Superior temporal gyrus (tissue), 1 donor: ENCODE results near the gene MRPS34.

ENCODE experiments used
- DNase-seq: peaks from one replicate; pipeline ENCODE4 v3.0.0-alpha.2; 2016; ENCODE audit errors: extremely low spot score

The MRPS34 gene

DNA sequence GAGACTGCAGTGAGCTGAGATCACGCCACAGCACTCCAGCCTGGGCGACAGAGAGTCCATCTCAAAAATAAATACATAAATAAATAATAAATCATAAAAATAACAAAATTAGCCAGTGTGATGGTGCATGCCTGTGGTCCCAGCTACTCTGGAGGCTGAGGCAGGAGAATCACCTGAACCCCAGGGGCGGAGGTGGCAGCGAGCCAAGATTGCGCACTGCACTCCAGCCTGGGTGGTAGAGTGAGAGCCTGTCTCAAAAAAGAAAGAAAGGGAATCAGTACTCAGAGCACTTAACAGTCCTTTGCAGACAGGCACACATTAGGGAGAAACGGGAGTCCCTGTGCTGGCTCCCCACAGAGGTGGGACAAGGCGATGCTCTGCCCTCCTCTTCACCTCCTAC lies 41.9 kb downstream of the MRPS34 start:
- no peak for DNase-seq

DNA sequence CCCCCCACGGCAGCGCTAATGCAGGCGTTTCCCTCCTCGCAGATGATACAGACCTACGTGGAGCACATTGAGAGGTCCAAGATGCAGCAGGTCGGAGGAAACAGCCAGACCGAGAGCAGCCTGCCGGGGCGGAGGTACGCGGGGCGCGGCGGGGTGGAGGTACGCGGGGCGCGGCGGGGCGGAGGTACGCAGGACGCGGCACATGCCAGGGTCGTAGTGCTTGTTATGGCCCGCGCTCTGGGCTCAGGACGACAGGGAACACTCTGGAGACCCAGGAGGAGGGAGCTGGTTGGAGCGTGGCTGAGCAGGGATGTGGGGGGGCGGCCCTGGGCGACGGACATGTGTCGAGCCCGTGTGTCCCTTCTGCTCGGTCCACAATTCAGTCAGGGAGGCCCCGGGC lies 43.5 kb downstream of the MRPS34 start:
- no peak for DNase-seq

DNA sequence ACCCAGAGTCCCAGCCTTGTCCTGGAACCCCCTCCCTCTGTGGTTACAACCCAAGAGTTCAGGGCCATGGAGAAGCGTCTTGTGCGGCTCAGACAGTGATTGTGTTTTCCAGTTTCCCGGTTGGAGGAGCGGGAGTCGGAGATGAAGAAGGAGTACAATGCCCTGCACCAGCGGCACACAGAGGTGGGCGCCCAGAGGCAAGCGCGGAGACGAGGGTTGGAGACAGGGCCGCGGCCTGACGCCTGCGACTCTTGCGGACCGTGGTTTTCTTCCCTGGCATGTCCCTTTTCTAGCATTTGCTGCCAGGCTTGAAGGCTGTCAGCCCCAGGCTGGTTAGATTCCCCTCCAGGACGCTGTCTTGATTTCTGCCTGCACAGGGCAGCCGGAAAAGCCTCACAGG lies 43.9 kb downstream of the MRPS34 start:
- no peak for DNase-seq

DNA sequence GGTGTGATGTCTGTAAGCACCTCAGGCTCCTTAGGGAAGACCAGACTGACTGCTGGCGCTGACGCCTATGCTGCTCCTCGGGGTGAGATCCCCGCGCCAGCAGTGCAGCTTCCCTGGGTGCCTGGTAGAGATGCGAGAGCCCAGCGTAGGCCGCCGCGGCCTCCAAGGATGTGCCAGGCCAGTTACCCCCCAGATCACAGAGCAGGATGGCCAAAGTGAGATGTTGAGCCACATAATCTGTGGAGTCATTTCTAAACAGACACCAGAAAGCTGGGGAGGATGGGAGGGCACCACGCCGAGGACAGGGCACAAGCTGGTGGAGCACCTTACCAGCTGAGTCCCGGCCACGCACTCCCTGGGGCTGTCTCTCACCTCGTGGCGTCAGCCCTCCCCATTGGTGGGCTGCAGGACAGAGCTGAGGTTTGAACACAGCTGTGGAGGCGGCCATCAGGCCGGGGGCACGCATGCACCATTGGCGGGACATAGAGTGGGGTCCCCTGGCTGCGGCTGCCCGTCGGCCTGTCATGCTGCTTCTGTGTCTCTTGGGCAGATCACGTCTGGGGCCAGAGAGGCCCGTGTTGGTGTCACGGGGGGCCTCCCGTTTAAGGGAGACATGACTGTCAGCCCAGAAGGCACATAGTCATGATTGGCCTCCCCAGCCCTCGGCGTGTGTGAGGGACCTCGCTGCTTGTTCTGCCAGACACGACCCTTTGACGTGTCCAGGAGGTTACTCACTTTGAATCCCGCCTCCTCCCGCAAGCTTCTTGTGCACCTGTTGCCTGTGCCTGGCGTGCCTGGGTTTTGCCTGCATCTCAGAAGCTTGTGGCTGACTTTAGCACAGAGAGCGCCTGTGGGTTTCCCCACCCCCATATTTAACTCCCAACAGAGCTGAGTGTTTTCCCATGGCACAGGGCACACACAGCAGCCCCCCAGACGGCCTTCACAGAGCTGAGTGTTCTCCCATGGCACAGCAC lies 45.0 kb downstream of the MRPS34 start:
- no peak for DNase-seq

DNA sequence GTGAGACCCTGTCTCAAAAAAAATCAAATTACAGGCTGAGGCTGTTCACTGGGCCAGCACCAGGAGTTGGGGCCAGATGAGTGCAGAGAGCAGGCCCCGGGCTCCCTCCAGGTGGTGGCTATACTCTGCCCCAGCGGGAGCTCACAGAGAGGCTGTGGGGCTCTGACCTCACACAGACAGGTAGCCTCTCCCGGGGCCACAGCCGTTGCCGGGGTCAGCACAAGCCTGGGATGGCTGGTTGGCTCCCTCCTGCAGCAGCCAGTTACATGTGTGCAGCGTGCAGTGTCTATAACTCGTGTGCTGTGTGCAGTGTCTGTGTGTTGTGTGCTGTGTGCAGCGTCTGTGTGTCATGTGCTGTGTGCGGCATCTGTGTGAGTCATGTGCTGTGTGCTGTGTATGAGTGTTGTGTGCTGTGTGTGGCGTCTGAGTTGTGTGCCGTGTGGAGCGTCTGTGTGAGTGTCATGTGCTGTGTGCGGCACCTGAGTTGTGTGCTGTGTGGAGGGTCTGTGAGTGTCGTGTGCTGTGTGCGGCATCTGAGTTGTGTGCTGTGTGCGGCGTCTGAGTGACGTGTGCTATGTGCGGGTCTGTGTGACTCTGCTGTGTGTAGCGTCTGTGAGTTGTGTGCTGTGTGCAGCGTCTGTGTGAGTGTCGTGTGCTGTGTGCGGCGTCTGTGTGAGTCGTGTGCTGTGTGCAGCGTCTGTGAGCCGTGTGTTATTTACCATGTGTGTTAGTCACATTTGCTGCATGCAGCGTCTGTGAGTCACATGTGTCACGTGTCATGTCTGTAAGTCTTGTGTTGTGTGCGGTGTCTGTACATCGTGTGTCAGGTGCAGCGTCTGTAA lies 46.1 kb downstream of the MRPS34 start:
- DNase-seq = no peak

DNA sequence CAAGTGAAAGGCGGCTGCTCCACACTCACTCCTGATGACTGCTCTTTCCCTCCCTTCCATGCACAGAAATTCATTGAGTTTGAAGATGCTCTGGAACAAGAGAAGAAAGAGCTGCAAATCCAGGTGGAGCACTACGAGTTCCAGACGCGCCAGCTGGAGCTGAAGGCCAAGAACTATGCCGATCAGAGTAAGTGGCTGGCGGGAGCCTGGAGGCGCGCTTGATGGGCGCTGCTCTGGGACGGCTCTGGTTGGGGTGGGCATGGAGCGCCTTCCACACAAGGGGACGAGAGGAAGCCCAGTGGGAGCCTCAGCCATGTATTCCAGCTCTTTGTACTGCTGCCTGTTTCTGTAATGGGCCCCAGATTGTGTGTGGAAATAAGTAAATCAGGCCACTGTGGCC lies 48.4 kb downstream of the MRPS34 start:
- no peak for DNase-seq

DNA sequence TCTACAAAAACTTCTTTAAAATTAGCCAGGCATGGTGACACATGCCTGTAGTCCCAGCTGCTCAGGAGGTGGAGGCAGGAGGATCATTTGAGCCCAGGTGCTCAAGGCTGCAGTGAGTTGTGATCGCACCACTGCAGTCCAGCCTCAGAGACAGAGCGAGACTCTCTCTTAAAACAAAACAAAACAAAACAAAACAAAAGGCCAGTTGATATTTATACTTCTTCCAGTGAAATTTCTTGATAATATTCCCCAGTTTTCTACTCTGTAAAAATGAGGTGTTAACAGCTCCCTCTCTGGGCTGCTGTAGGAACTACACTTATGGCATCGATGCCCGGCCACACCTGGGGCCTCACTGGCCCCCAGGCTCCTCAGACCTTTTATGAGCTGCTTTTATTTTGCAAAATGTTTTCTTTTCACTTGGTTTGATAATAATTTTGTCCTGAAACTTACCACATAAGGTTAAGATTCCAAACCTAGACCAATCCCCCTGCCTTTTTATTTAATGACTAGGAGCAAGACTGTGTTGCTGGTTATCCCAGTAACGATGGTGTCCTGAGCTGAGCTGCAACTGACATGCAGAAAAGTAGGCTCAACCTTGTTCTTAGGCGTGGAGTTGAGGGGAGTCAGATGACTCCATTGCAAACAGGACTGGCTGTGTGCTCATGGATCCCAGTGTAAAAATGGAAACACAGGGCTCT lies 49.3 kb downstream of the MRPS34 start:
- peak; percentile 86 for DNase-seq
